MM.1S (cell line): ENCODE results near the gene LSM14B.

ENCODE experiments used
- EZH2 ChIP-seq: fragments of 300-600 bp; sonication (generic); optimal IDR thresholded peaks from 2 replicates; pipeline ENCODE3; 2017; ENCODE audit warnings: low read depth, mild to moderate bottlenecking, antibody characterized with exemption, low read length, mixed read lengths
- TF ChIP-seq, protein P1 (sequence below): fragments of 300-600 bp; sonication (generic); IDR thresholded peaks from 2 replicates; pipeline ENCODE4 v1.5.1; 2016; ENCODE audit warnings: antibody characterized with exemption, low read length, mixed read lengths

DNA sequence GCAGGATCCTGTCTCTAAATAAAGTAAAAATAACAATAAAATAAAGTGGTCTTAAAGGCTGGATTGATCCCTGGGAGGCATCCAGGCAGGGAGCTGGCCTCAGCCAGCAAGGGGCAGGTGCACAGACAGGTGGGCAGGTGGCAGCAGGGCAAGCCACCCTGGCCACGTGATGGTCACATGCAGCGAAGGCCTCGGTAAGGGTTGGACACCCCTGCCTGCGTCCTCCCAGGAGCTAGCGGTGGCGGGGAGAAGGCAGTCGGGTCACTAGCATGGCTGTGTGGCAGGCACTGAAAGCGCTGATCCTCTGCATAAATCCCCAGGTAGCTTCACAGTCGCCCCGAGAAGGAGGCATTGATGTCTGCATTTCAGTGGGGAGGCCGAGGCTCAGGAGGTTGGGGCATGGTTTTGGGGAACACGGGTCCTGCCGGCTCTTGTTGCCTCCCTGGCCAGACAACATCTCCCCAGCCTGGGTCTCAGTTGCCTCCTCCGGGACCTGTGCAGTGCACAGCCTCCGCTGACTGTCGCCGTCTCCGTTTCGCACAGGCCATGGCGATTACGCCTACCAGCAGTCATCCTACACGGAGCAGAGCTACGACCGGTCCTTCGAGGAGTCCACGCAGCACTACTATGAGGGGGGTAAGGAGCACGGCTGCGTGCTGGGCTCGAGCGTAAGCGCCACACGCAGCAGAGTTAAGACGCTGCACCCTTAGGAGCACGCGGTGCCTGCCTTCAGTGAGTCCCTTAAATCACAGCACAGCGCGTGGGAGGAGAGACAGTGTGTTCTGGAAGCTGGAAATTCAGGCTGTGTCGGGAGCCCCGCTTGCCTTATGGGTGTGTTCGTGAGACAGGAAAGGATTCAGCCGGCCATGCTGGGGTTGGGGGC is 42.8 kb downstream of the LSM14B start:
- TF ChIP-seq EZH2: no peak
- TF ChIP-seq, protein P1, sequence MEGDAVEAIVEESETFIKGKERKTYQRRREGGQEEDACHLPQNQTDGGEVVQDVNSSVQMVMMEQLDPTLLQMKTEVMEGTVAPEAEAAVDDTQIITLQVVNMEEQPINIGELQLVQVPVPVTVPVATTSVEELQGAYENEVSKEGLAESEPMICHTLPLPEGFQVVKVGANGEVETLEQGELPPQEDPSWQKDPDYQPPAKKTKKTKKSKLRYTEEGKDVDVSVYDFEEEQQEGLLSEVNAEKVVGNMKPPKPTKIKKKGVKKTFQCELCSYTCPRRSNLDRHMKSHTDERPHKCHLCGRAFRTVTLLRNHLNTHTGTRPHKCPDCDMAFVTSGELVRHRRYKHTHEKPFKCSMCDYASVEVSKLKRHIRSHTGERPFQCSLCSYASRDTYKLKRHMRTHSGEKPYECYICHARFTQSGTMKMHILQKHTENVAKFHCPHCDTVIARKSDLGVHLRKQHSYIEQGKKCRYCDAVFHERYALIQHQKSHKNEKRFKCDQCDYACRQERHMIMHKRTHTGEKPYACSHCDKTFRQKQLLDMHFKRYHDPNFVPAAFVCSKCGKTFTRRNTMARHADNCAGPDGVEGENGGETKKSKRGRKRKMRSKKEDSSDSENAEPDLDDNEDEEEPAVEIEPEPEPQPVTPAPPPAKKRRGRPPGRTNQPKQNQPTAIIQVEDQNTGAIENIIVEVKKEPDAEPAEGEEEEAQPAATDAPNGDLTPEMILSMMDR: no peak
